Neural cell (in vitro differentiated cells): ENCODE results near the gene PAK2. TPM values are rescaled to one million over a fixed set of nuclear protein-coding genes. Genes with fewer than 3 reads are reported as not detected.
"Not testable (repeated sequence)": the region's sequence is repeated elsewhere in the genome, so short reads cannot be mapped to it uniquely, and the experiment has no call there.

Experiments used
- H2AFZ ChIP-seq: fragments of 200-600, 300-800 bp; sonication (generic), shearing (Covaris generic); 2 replicates; pipeline ENCODE4 v1.6.0; 2014; ENCODE audit warnings: low read depth, mild to moderate bottlenecking, antibody characterized with exemption, low read length, moderate library complexity
- H3F3A ChIP-seq: fragments of 200-600 bp; shearing (Covaris generic); 2 replicates; pipeline ENCODE4 v1.6.1; 2016; ENCODE audit warnings: mild to moderate bottlenecking, moderate library complexity, mixed read lengths, antibody characterized with exemption, low read length; ENCODE audit not compliant: insufficient read depth, poor library complexity, severe bottlenecking
- H3K27ac ChIP-seq: fragments of 200-600, 300-800 bp; sonication (generic), shearing (Covaris generic); 2 replicates; pipeline ENCODE4 v1.5.1; 2014; ENCODE audit warnings: mild to moderate bottlenecking, low read length, moderate library complexity
- H3K27me3 ChIP-seq: fragments of 300-800, 200-600 bp; sonication (generic), shearing (Covaris generic); 2 replicates; pipeline ENCODE4 v1.6.0; 2014; ENCODE audit warnings: mild to moderate bottlenecking, low read depth, low read length, moderate library complexity; ENCODE audit not compliant: insufficient read depth
- H3K36me3 ChIP-seq: fragments of 300-800, 200-600 bp; sonication (generic), shearing (Covaris generic); 2 replicates; pipeline ENCODE4 v1.5.1; 2014; ENCODE audit warnings: mild to moderate bottlenecking, antibody characterized with exemption, low read length, moderate library complexity; ENCODE audit not compliant: insufficient read depth
- H3K4me2 ChIP-seq: fragments of 300-800, 200-600 bp; sonication (generic), shearing (Covaris generic); 2 replicates; pipeline ENCODE4 v1.6.0; 2014; ENCODE audit warnings: mild to moderate bottlenecking, low read length
- H3K4me3 ChIP-seq: fragments of 300-800, 200-600 bp; sonication (generic), shearing (Covaris generic); 2 replicates; pipeline ENCODE4 v1.5.1; 2014; ENCODE audit warnings: mild to moderate bottlenecking, low read length, moderate library complexity
- H3K79me2 ChIP-seq: fragments of 200-600 bp; shearing (Covaris generic); replicated peaks from 2 replicates; pipeline ENCODE4 v1.6.0; 2014; ENCODE audit warnings: mild to moderate bottlenecking, low read length, moderate library complexity; ENCODE audit not compliant: insufficient read depth
- H3K9ac ChIP-seq: fragments of 300-800, 200-600 bp; sonication (generic), shearing (Covaris generic); 2 replicates; pipeline ENCODE4 v1.6.1; 2016; ENCODE audit warnings: mild to moderate bottlenecking, low read length, mixed read lengths
- H3K9me2 ChIP-seq: fragments of 200-600 bp; shearing (Covaris generic); 2 replicates; pipeline ENCODE4 v1.6.1; 2016; ENCODE audit warnings: mild to moderate bottlenecking, low read length, mixed read lengths; ENCODE audit not compliant: insufficient read depth
- H3K9me3 ChIP-seq: fragments of 200-600, 300-800 bp; sonication (generic), shearing (Covaris generic); 2 replicates; pipeline ENCODE4 v1.6.1; 2016; ENCODE audit warnings: mild to moderate bottlenecking, mixed run types, low read length, moderate library complexity, mixed read lengths
- H4K20me1 ChIP-seq: fragments of 200-600 bp; shearing (Covaris generic); 2 replicates; pipeline ENCODE4 v1.6.1; 2016; ENCODE audit warnings: mild to moderate bottlenecking, mixed run types; ENCODE audit not compliant: insufficient read depth
- EP300 ChIP-seq: fragments of 450-650 bp; conservative IDR thresholded peaks from 2 replicates; pipeline ENCODE4 v1.6.1; 2014; ENCODE audit warnings: antibody characterized with exemption, mild to moderate bottlenecking, moderate library complexity; ENCODE audit not compliant: poor library complexity, severe bottlenecking
- EZH2 ChIP-seq: fragments of 200-600, 300-800 bp; shearing (Covaris generic), sonication (generic); IDR thresholded peaks from 2 replicates; pipeline ENCODE4 v1.6.1; 2014; ENCODE audit warnings: antibody characterized with exemption, low read length, borderline replicate concordance, mild to moderate bottlenecking; ENCODE audit not compliant: insufficient read depth, poor library complexity, severe bottlenecking
- MXI1 ChIP-seq: fragments of 450-650 bp; conservative IDR thresholded peaks from 2 replicates; pipeline ENCODE4 v1.6.1; 2014; ENCODE audit warnings: antibody characterized with exemption, mild to moderate bottlenecking; ENCODE audit not compliant: poor library complexity, severe bottlenecking
- RAD21 ChIP-seq: fragments of 450-650 bp; conservative IDR thresholded peaks from 2 replicates; pipeline ENCODE4 v1.6.1; 2014; ENCODE audit warnings: antibody characterized with exemption, mild to moderate bottlenecking, moderate library complexity
- SMC3 ChIP-seq: fragments of 450-650 bp; conservative IDR thresholded peaks from 2 replicates; pipeline ENCODE4 v1.6.1; 2014; ENCODE audit warnings: antibody characterized with exemption, mild to moderate bottlenecking, moderate library complexity; ENCODE audit not compliant: poor library complexity
- TAF1 ChIP-seq: IDR thresholded peaks from 2 replicates; pipeline ENCODE4 v1.6.1; 2012; ENCODE audit warnings: low read depth
- polyA plus RNA-seq: library from polyadenylated mRNA; depleted of rRNA; stranded (reverse); fragments of >200 nt; gene quantifications from 2 replicates; pipeline ENCODE4 v1.2.3, GENCODE V29; 2014
- TF ChIP-seq, protein P1 (sequence below): IDR thresholded peaks from 2 replicates; pipeline ENCODE4 v1.6.1; 2012; ENCODE audit warnings: borderline replicate concordance

Gene PAK2
- polyA plus RNA-seq, 1 donor from 2014 or later = 40.3 TPM

DNA sequence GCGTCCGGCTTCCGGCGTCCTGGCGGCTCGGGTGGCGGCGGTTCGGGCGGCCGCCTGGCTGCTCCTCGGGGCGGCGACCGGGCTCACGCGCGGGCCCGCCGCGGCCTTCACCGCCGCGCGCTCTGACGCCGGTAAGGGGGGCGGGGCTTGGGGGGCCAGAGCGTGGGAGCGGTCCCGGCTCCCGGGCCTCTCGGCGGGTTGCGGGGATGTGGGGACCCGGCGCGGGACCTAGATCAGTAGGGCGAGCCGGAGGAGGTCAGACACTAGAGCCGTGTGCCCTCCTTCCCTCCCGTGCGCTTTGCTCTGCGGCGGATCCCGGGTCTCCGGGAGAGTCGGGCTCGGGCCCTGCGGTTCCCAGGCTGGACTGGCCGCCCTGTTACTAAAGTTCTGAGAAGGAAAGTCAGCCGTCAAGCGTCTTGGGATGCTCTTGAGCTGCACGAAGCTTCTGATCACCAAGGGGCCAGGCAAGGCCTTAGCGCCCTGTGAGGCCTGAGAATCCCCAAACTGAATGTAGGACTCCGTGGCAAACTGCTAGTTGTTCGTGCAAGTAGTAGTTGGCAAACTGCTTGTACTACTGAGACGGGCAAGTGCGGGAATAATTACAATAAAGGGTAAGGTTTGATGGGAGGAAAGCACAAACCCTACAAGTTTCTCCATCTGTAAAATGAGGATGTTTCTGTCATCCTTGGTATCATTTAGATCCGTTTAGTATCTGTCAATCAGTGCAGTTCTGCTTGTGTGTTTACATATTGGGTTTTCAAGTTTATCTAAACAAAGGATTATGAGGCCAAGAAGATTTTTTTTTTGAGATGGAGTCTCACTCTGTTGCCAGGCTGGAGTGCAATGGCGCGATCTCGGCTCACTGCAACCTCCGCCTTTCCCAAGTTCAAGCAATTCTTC is 26.9 kb upstream of the PAK2 start:
- Histone ChIP-seq H3K4me3 (peak overlapping the region; percentile 95), H3K9me3 (no peaks in the 10 kb centered on the region), H3K27ac (peak overlapping the region; percentile 88)

DNA sequence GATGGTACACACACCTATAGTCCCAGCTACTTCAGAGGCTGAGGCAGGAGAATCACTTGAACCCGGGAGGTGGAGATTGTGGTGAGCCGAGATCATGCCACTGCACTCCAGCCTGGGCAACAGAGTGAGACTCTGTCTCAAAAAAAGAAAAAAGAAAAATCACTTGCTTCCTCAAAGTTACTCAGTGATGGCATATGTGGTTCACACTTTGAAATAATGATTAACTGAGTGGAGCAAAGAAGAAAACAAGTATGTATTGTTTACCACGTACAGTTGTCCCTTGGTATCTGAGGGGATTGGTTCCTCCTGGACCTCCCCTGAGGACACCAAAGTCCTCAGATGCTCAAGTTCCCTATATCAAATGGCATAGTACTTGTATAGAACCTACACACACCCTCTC is 22.5 kb upstream of the PAK2 start:
- not testable (repeated sequence) for H3F3A ChIP-seq, H3K9me3 ChIP-seq, H3K9ac ChIP-seq, H3K27ac ChIP-seq, H3K4me2 ChIP-seq, H3K9me2 ChIP-seq, H4K20me1 ChIP-seq, H3K79me2 ChIP-seq, H3K4me3 ChIP-seq, H2AFZ ChIP-seq, H3K36me3 ChIP-seq, H3K27me3 ChIP-seq

More for the DNA sequence above, 26.9 kb upstream of the PAK2 start:
- H3F3A ChIP-seq = peaks cover 5% of the 10 kb centered on the region
- H3K9ac ChIP-seq = peak overlapping the region; percentile 88
- peak overlapping the region; percentile 84 for H3K4me2 ChIP-seq
- peaks cover 4% of the 10 kb centered on the region for H3K79me2 ChIP-seq
- TF ChIP-seq SMC3 (no peak), EZH2 (no peak), MXI1 (peak; percentile 2)
- TF ChIP-seq, protein P1, sequence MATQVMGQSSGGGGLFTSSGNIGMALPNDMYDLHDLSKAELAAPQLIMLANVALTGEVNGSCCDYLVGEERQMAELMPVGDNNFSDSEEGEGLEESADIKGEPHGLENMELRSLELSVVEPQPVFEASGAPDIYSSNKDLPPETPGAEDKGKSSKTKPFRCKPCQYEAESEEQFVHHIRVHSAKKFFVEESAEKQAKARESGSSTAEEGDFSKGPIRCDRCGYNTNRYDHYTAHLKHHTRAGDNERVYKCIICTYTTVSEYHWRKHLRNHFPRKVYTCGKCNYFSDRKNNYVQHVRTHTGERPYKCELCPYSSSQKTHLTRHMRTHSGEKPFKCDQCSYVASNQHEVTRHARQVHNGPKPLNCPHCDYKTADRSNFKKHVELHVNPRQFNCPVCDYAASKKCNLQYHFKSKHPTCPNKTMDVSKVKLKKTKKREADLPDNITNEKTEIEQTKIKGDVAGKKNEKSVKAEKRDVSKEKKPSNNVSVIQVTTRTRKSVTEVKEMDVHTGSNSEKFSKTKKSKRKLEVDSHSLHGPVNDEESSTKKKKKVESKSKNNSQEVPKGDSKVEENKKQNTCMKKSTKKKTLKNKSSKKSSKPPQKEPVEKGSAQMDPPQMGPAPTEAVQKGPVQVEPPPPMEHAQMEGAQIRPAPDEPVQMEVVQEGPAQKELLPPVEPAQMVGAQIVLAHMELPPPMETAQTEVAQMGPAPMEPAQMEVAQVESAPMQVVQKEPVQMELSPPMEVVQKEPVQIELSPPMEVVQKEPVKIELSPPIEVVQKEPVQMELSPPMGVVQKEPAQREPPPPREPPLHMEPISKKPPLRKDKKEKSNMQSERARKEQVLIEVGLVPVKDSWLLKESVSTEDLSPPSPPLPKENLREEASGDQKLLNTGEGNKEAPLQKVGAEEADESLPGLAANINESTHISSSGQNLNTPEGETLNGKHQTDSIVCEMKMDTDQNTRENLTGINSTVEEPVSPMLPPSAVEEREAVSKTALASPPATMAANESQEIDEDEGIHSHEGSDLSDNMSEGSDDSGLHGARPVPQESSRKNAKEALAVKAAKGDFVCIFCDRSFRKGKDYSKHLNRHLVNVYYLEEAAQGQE = peak; percentile 8
- H4K20me1 ChIP-seq = no peaks in the 10 kb centered on the region
- H2AFZ ChIP-seq = peak overlapping the region; percentile 63
- no peaks in the 10 kb centered on the region for H3K36me3 ChIP-seq
- no peaks in the 10 kb centered on the region for H3K27me3 ChIP-seq
- no peaks in the 10 kb centered on the region for H3K9me2 ChIP-seq

DNA sequence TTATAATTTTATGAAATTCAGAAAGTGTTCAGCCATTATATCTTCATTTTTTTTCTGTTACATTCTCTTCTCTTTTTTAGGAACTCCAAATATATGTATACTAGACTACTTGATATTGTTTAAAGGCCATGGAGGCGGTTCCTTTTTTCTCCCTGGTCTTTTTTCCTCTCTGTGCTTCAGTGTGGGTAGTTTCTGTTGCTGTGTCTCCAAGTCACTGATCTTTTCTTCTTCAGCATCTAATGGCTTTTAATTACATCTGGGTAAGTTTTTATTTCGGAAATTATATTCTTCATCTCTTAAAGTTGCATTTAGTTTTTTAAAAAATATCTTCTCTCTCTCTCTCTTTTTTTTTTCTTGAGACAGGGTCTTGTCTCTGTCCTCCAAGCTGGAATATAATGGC is 18.6 kb upstream of the PAK2 start:
- Histone ChIP-seq H3K79me2 (no peaks in the 10 kb centered on the region), H2AFZ (no peak overlapping the region), H3K9ac (no peak overlapping the region), H3F3A (no peaks in the 10 kb centered on the region), H3K36me3 (no peaks in the 10 kb centered on the region), H3K9me3 (no peaks in the 10 kb centered on the region), H3K4me2 (no peak overlapping the region), H3K27me3 (no peaks in the 10 kb centered on the region), H3K4me3 (no peak overlapping the region), H4K20me1 (no peaks in the 10 kb centered on the region), H3K27ac (no peak overlapping the region), H3K9me2 (no peaks in the 10 kb centered on the region)
- TF ChIP-seq RAD21 (no peak), EP300 (no peak), TAF1 (no peak)
- TF ChIP-seq, protein P1 = no peak
